ENCODE data around the gene HSPB2. TPM values are rescaled to one million over a fixed set of nuclear protein-coding genes. Genes with fewer than 3 reads are reported as not detected.
"Not testable (repeated sequence)": the region's sequence is repeated elsewhere in the genome, so short reads cannot be mapped to it uniquely, and the experiment has no call there.

The HSPB2 gene
- total RNA-seq, 1 donor from 2014 or later: 9.2 TPM

GRCh38 chr11:111930472-111930871, 17.9 kb downstream of the HSPB2 start:
- H3K36me3 ChIP-seq: no peaks in the 10 kb centered on the region
- intact Hi-C loops (cut with DNase I): no loop called here
- DNase-seq (no peak), ATAC-seq (no peak)
- H3K9me3 ChIP-seq: no peaks in the 10 kb centered on the region
- no peak overlapping the region for H3K27ac ChIP-seq
- peaks cover 18% of the 10 kb centered on the region for H3K4me1 ChIP-seq
- H3K4me3 ChIP-seq: no peak overlapping the region
- TF ChIP-seq CTCF (IDR thresholded peaks at IDR 0.05): no peak
- H3K27me3 ChIP-seq: no peaks in the 10 kb centered on the region

- ATAC-seq (no peak), DNase-seq (no peak)
- H3K9me3 ChIP-seq: no peaks in the 10 kb centered on the region
- H3K27ac ChIP-seq: no peak overlapping the region
- intact Hi-C loops (cut with DNase I): no loop called here
- H3K36me3 ChIP-seq: no peaks in the 10 kb centered on the region
- H3K4me1 ChIP-seq: peaks cover 23% of the 10 kb centered on the region
- H3K27me3 ChIP-seq: no peaks in the 10 kb centered on the region
- no peak for TF ChIP-seq CTCF (IDR thresholded peaks at IDR 0.05)
- no peak overlapping the region for H3K4me3 ChIP-seq
Observed at GRCh38 chr11:111932611-111932950, 20.0 kb downstream of the HSPB2 start.

GRCh38 chr11:111933176-111933575, 20.6 kb downstream of the HSPB2 start:
- H3K9me3 ChIP-seq; ATAC-seq; H3K36me3 ChIP-seq; intact Hi-C loops (cut with DNase I); H3K4me3 ChIP-seq; DNase-seq; H3K27ac ChIP-seq; H3K27me3 ChIP-seq: not testable (repeated sequence)
- H3K4me1 ChIP-seq: peaks cover 27% of the 10 kb centered on the region

- H3K9me3 ChIP-seq: no peaks in the 10 kb centered on the region
- no peak for ATAC-seq
- no peak for DNase-seq
- intact Hi-C loops (cut with DNase I): no loop called here
- no peak overlapping the region for H3K4me3 ChIP-seq
- no peaks in the 10 kb centered on the region for H3K27me3 ChIP-seq
- TF ChIP-seq CTCF (IDR thresholded peaks at IDR 0.05): no peak
- peaks cover 34% of the 10 kb centered on the region for H3K4me1 ChIP-seq
- no peak overlapping the region for H3K27ac ChIP-seq
- no peaks in the 10 kb centered on the region for H3K36me3 ChIP-seq
Observed at GRCh38 chr11:111933872-111934271, 21.3 kb downstream of the HSPB2 start.

- DNase-seq (no peak), ATAC-seq (no peak)
- Histone ChIP-seq H3K27me3 (no peaks in the 10 kb centered on the region), H3K9me3 (no peaks in the 10 kb centered on the region), H3K36me3 (no peaks in the 10 kb centered on the region), H3K4me3 (no peak overlapping the region), H3K4me1 (peaks cover 34% of the 10 kb centered on the region), H3K27ac (no peak overlapping the region)
- intact Hi-C loops (cut with DNase I): no loop called here
- no peak for TF ChIP-seq CTCF (IDR thresholded peaks at IDR 0.05)
Observed at GRCh38 chr11:111934306-111934705, 21.8 kb downstream of the HSPB2 start.

- H3K4me1 ChIP-seq: peaks cover 34% of the 10 kb centered on the region
- ATAC-seq: peak; percentile 48
Observed at GRCh38 chr11:111935317-111936039, 22.9 kb downstream of the HSPB2 start.

More at GRCh38 chr11:111935317-111936039, 22.9 kb downstream of the HSPB2 start:
- H3K27ac ChIP-seq: peak overlapping the region; percentile 55
- intact Hi-C loops (cut with DNase I): no loop called here
- H3K9me3 ChIP-seq: no peaks in the 10 kb centered on the region
- H3K4me3 ChIP-seq: no peak overlapping the region
- no peaks in the 10 kb centered on the region for H3K36me3 ChIP-seq
- no peaks in the 10 kb centered on the region for H3K27me3 ChIP-seq
- TF ChIP-seq CTCF (IDR thresholded peaks at IDR 0.05): no peak
- DNase-seq: no peak
